Body of pancreas (tissue), 4 donors: ENCODE measurements around the gene CXADR.

Experiments
- POLR2A ChIP-seq, 3 donors: fragments of 450-650 bp; IDR thresholded peaks; one replicate each; pipeline ENCODE4 v1.6.1; 2016; ENCODE audit warnings: antibody characterized with exemption in 3 of 3, mild to moderate bottlenecking in 2 of 3
- TF ChIP-seq, protein P1 (sequence below), 7 experiments: fragments of 450-650 bp in 4 of 7; fragments of 200-600 bp in 3 of 7; sonication (generic) in 3 of 7; IDR thresholded peaks; one replicate each; pipeline ENCODE4 v1.5.1; 2016 to 2019; ENCODE audit warnings: antibody characterized with exemption in 7 of 7

DNA sequence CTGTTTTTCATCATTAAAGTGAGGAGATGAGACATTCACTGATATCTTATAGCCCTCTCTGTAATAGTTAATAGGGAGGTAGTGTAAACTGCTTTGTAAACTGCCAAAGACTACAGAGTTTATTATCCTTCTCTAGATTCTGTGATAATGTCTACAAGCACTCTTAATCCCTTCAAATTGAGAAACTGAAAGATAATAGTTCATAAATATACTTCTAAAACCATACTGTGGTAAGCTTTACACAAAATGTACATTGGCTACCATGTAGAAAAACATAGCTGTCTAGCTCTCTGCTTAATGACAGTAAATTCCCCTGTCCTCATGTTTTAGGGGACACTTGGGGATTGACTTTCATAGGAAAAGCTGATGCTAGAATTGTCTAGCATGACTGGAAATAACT, 39.6 kb downstream of the CXADR start:
- TF ChIP-seq, protein P1, sequence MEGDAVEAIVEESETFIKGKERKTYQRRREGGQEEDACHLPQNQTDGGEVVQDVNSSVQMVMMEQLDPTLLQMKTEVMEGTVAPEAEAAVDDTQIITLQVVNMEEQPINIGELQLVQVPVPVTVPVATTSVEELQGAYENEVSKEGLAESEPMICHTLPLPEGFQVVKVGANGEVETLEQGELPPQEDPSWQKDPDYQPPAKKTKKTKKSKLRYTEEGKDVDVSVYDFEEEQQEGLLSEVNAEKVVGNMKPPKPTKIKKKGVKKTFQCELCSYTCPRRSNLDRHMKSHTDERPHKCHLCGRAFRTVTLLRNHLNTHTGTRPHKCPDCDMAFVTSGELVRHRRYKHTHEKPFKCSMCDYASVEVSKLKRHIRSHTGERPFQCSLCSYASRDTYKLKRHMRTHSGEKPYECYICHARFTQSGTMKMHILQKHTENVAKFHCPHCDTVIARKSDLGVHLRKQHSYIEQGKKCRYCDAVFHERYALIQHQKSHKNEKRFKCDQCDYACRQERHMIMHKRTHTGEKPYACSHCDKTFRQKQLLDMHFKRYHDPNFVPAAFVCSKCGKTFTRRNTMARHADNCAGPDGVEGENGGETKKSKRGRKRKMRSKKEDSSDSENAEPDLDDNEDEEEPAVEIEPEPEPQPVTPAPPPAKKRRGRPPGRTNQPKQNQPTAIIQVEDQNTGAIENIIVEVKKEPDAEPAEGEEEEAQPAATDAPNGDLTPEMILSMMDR (IDR thresholded peaks at IDR 0.05): no peak
- TF ChIP-seq POLR2A (IDR thresholded peaks at IDR 0.05): no peak
